Activated CD8-positive, alpha-beta T cell treated with anti-CD3 and anti-CD28 coated beads for 36 hours (primary cell): Measurements from ENCODE around the gene IFT27. TPM values are rescaled to one million over a fixed set of nuclear protein-coding genes. Genes with fewer than 3 reads are reported as not detected.

Source experiments
- ATAC-seq: fragments of 200-7000 bp; cut with Tn5 transposase; one replicate; pipeline ENCODE4 v1.10.0; 2021; ENCODE audit warnings: mild to moderate bottlenecking, moderate library complexity
- CTCF ChIA-PET: fragments of 350-600 bp; sonication (Branson Sonifier 250); formaldehyde crosslinking; loops from one replicate; lab custom pipeline; 2021; ENCODE audit warnings: antibody characterized with exemption; lab: Charles Lee
- POLR2A ChIA-PET: fragments of 350-600 bp; sonication (Branson Sonifier 250); formaldehyde crosslinking; loops from one replicate; lab custom pipeline; 2021; ENCODE audit warnings: antibody characterized with exemption; lab: Charles Lee
- DNase-seq: peaks from one replicate; pipeline ENCODE4 v3.0.0-alpha.2; 2020
- H3K27ac Mint-ChIP-seq: one replicate; pipeline ENCODE4 v1.8.0; 2021; ENCODE audit warnings: mild to moderate bottlenecking, mixed read lengths
- H3K27me3 Mint-ChIP-seq: one replicate; pipeline ENCODE4 v1.8.0; 2021; ENCODE audit warnings: mixed read lengths
- H3K36me3 Mint-ChIP-seq: one replicate; pipeline ENCODE4 v1.8.0; 2021; ENCODE audit warnings: low read depth, mixed read lengths
- H3K4me1 Mint-ChIP-seq: one replicate; pipeline ENCODE4 v1.8.0; 2021; ENCODE audit warnings: low read depth, mixed read lengths
- H3K4me3 Mint-ChIP-seq: one replicate; pipeline ENCODE4 v1.8.0; 2021; ENCODE audit warnings: mild to moderate bottlenecking, moderate library complexity, mixed read lengths
- H3K9me3 Mint-ChIP-seq: one replicate; pipeline ENCODE4 v1.8.0; 2021; ENCODE audit warnings: mixed read lengths
- CTCF ChIP-seq: fragments of 200-600 bp; IDR thresholded peaks from one replicate; pipeline ENCODE4 v1.8.0; 2022; ENCODE audit warnings: antibody characterized with exemption, mild to moderate bottlenecking
- intact Hi-C: fragments of 100-400 bp; cut with micrococcal nuclease; formaldehyde crosslinking; loops from one replicate; pipeline ENCODE4 v1.10.0; 2022
- total RNA-seq, 2 experiments: library from RNA; stranded (reverse); gene quantifications; one replicate each; pipeline ENCODE4 v1.2.3, GENCODE V29; 2021

IFT27 gene
- total RNA-seq, 2 experiments from 2014 or later, result 20.0 to 21.9 TPM

DNA sequence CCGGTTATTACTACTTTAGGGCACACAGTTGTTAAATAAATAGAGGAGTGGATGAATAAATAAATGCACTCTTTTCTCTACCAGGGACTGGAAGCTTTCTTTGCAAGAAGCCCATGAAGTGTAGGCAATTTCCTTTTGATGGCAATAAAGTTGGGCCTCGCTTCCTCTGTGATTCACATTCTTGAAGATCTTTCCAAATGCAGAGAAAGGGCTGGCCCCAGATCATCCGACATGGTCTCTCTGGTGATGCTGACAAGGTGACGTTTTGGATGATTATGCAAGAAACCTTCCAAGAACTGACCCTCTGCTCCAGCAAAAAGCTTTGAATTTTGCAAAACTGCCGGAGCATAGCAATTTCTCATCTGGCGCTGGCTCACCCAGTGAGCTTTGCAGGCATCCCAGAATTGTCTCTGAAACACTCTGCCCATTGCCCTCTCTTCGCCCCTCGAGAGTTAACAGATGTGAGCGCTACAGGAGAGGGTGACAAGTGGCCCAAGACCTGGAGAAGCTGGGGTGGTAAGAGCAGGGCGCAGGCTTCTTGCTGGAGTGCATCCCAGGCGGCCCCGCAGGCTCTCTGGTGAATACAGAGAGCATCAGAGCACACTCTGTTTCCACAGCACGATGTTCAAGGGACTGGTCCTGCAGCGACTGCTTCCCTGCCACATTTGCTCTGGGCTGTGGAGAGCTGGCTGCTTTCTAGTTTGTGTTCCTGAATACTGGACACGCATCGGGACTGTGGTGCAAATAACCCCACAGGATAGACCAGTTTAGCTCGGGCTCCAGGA lies 11.5 kb upstream of the IFT27 start:
- no peaks in the 10 kb centered on the region for H3K27me3 Mint-ChIP-seq
- ChIA-PET POLR2A (interaction anchor here (2.0 kb wide), 1 partner anchor 11 kb away, joined by 7 read pairs; the partner anchor contains the start of gene IFT27), CTCF (interaction anchor here (0.6 to 2.2 kb wide), 5 partner anchors 30 to 191 kb away, joined by 3 to 12 read pairs (median 5); no protein-coding TSS in a partner anchor)
- H3K4me3 Mint-ChIP-seq, result no peak overlapping the region
- intact Hi-C loops, result no loop called here
- ATAC-seq (no peak), DNase-seq (no peak)
- H3K9me3 Mint-ChIP-seq, result no peaks in the 10 kb centered on the region
- H3K4me1 Mint-ChIP-seq, result peaks cover 8% of the 10 kb centered on the region
- no peak overlapping the region for H3K27ac Mint-ChIP-seq
- TF ChIP-seq CTCF, result no peak
- no peaks in the 10 kb centered on the region for H3K36me3 Mint-ChIP-seq

DNA sequence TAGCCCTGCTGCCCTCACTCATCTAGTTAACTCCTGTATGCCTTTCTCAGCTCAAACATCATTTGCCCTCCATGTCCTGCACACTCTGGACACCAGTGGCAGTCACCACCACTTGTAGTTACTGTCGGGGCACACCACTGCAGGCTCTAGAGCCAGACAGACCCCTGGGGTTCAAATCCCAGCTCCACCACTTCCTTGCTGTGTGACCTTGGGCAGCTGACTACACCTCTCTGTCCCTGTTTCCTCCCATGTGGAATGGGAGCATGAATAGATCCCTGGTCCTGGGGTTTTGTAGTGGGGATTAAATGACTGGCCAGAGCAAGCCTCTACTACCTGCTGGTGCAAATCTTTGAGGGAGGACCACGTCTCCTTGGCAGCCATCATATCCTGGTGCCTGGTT lies 7.8 kb upstream of the IFT27 start:
- intact Hi-C loops, result loop anchor here (2.0 to 5.0 kb wide), 2 partner anchors 73 to 194 kb away; no protein-coding TSS in a partner anchor
- peaks cover 22% of the 10 kb centered on the region for H3K4me1 Mint-ChIP-seq
- ChIA-PET CTCF (interaction anchor here (1.2 to 10.4 kb wide), 4 partner anchors 26 to 193 kb away, joined by 3 to 129 read pairs (median 20); partner anchors contain the start of gene NCF4), POLR2A (no interaction called here)
- TF ChIP-seq CTCF, result no peak
- no peak overlapping the region for H3K27ac Mint-ChIP-seq
- H3K4me3 Mint-ChIP-seq, result no peak overlapping the region
- no peaks in the 10 kb centered on the region for H3K36me3 Mint-ChIP-seq
- ATAC-seq (no peak), DNase-seq (no peak)
- H3K9me3 Mint-ChIP-seq, result no peaks in the 10 kb centered on the region
- no peaks in the 10 kb centered on the region for H3K27me3 Mint-ChIP-seq

GRCh38 chr22:36781656-36782627 lies 6.0 kb upstream of the IFT27 start:
- intact Hi-C loops, result loop anchor here (2.0 to 5.0 kb wide), 2 partner anchors 75 to 195 kb away; no protein-coding TSS in a partner anchor
- no peaks in the 10 kb centered on the region for H3K27me3 Mint-ChIP-seq
- DNase-seq (peak; percentile 95), ATAC-seq (peak; percentile 98)
- ChIA-PET CTCF (interaction anchor here (0.6 to 10.4 kb wide), 17 partner anchors 8 to 418 kb away, joined by 3 to 129 read pairs (median 5); partner anchors contain the start of gene NCF4), POLR2A (interaction anchor here (0.7 to 1.5 kb wide), 3 partner anchors 74 to 223 kb away, joined by 3 to 4 read pairs (median 3); no protein-coding TSS in a partner anchor)
- H3K4me3 Mint-ChIP-seq, result peak overlapping the region; percentile 53
- peak overlapping the region; percentile 94 for H3K27ac Mint-ChIP-seq
- peaks cover 34% of the 10 kb centered on the region for H3K4me1 Mint-ChIP-seq
- peak; percentile 92 for TF ChIP-seq CTCF
- no peaks in the 10 kb centered on the region for H3K36me3 Mint-ChIP-seq
- H3K9me3 Mint-ChIP-seq, result no peaks in the 10 kb centered on the region

- Mint-ChIP-seq H3K36me3 (no peaks in the 10 kb centered on the region), H3K4me3 (no peak overlapping the region), H3K27ac (peak overlapping the region; percentile 64), H3K9me3 (no peaks in the 10 kb centered on the region), H3K4me1 (peaks cover 48% of the 10 kb centered on the region), H3K27me3 (no peaks in the 10 kb centered on the region)
- CTCF ChIA-PET, result interaction anchor here (1.1 to 10.4 kb wide), 3 partner anchors 76 to 199 kb away, joined by 5 to 129 read pairs (median 35); partner anchors contain the start of gene NCF4
- DNase-seq, result no peak
- no peak for ATAC-seq
- POLR2A ChIA-PET, result interaction anchor here (1.6 kb wide), 1 partner anchor 199 kb away, joined by 4 read pairs; no protein-coding TSS in a partner anchor
- intact Hi-C loops, result no loop called here
- no peak for TF ChIP-seq CTCF
Observed at GRCh38 chr22:36778020-36778419, 2.1 kb upstream of the IFT27 start.
